PC-3 (cell line): ENCODE measurements around the gene ZSCAN1.

ENCODE experiments used
- CTCF ChIP-seq: fragments of 300-600 bp; sonication (generic); conservative IDR thresholded peaks from 2 replicates; pipeline ENCODE4 v1.5.1; 2017; ENCODE audit warnings: antibody characterized with exemption, low read depth, mild to moderate bottlenecking, low read length
- EZH2 ChIP-seq: fragments of 300-600 bp; sonication (generic); IDR thresholded peaks from one replicate; pipeline ENCODE4 v1.6.1; 2017; ENCODE audit warnings: antibody characterized with exemption, mild to moderate bottlenecking, low read length; ENCODE audit not compliant: unreplicated experiment
- EZH2phosphoT487 ChIP-seq: fragments of 300-600 bp; sonication (generic); IDR thresholded peaks from 2 replicates; pipeline ENCODE4 v1.6.1; 2018; ENCODE audit warnings: mild to moderate bottlenecking, antibody characterized with exemption, low read length, borderline replicate concordance

- TF ChIP-seq CTCF (no peak), EZH2 (no peak), EZH2phosphoT487 (no peak)
These were observed 51.6 kb downstream of the ZSCAN1 start for GRCh38 chr19:58085348-58085875.
